SK-N-SH treated with all-trans-retinoic acid at 6 μM for 48 hours (cell line): ENCODE results near the gene ZGPAT.

Source experiments
- BACH2 ChIP-seq: fragments of 250-450 bp; sonication (Bioruptor Pico); IDR thresholded peaks from 2 replicates; pipeline ENCODE4 v1.9.0; 2021; ENCODE audit warnings: mild to moderate bottlenecking, borderline replicate concordance
- ESRRG ChIP-seq: fragments of 250-450 bp; sonication (Bioruptor Pico); IDR thresholded peaks from 2 replicates; pipeline ENCODE4 v1.6.1; 2021; ENCODE audit warnings: mild to moderate bottlenecking
- GLIS3 ChIP-seq: fragments of 250-450 bp; sonication (Bioruptor Pico); IDR thresholded peaks from 2 replicates; pipeline ENCODE4 v1.5.0; 2020; ENCODE audit warnings: mild to moderate bottlenecking, moderate library complexity
- ISL1 ChIP-seq: fragments of 250-450 bp; sonication (Bioruptor Pico); IDR thresholded peaks from 2 replicates; pipeline ENCODE4 v2.1.2; 2022; ENCODE audit warnings: mild to moderate bottlenecking, moderate library complexity
- TCF4 ChIP-seq: fragments of 250-450 bp; sonication (Bioruptor Pico); IDR thresholded peaks from 2 replicates; pipeline ENCODE4 v1.8.0; 2021; ENCODE audit warnings: mild to moderate bottlenecking, moderate library complexity, borderline replicate concordance
- TOX ChIP-seq: fragments of 250-450 bp; sonication (Bioruptor Pico); IDR thresholded peaks from 2 replicates; pipeline ENCODE4 v1.8.0; 2021; ENCODE audit warnings: mild to moderate bottlenecking, moderate library complexity, borderline replicate concordance
- TF ChIP-seq, protein P1 (sequence below): fragments of 250-450 bp; sonication (Bioruptor Pico); IDR thresholded peaks from 2 replicates; pipeline ENCODE4 v1.5.1; 2021; ENCODE audit warnings: mild to moderate bottlenecking, moderate library complexity
- TF ChIP-seq, protein P2 (sequence below): fragments of 250-450 bp; sonication (Bioruptor Pico); IDR thresholded peaks from 2 replicates; pipeline ENCODE4 v1.8.0; 2020; ENCODE audit warnings: mild to moderate bottlenecking, moderate library complexity, borderline replicate concordance
- TF ChIP-seq, protein P3 (sequence below): fragments of 250-450 bp; sonication (Bioruptor Pico); IDR thresholded peaks from 2 replicates; pipeline ENCODE4 v1.5.1; 2020; ENCODE audit warnings: low read depth, mild to moderate bottlenecking, moderate library complexity
- TF ChIP-seq, protein P4 (sequence below): fragments of 250-450 bp; sonication (Bioruptor Pico); IDR thresholded peaks from 2 replicates; pipeline ENCODE4 v1.5.0; 2020; ENCODE audit warnings: mild to moderate bottlenecking, moderate library complexity

DNA sequence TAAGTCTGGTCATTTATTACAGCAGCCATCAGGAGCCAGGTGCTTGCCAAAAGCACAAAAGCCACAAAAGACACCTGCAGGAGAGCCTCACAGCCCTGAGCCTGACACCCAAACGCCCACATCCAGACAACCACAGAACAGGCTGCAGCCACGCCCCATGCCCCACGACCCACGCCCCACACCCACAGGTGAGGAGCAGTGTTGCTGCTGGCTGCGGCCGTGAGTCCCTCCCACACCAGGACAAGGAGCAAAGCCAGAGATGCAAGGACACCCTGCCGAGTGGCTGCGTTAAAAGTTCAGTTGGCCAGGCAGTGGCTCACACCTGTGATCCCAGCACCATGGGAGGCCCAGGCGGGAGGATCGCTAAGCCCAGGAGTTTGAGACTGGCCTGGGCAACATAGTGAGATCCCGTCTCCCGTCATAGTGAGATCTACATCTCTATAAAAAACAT lies 74.7 kb downstream of the ZGPAT start:
- TF ChIP-seq, protein P1, sequence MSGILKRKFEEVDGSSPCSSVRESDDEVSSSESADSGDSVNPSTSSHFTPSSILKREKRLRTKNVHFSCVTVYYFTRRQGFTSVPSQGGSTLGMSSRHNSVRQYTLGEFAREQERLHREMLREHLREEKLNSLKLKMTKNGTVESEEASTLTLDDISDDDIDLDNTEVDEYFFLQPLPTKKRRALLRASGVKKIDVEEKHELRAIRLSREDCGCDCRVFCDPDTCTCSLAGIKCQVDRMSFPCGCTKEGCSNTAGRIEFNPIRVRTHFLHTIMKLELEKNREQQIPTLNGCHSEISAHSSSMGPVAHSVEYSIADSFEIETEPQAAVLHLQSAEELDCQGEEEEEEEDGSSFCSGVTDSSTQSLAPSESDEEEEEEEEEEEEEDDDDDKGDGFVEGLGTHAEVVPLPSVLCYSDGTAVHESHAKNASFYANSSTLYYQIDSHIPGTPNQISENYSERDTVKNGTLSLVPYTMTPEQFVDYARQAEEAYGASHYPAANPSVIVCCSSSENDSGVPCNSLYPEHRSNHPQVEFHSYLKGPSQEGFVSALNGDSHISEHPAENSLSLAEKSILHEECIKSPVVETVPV (CRISPR knock-in tag), result no peak
- TF ChIP-seq BACH2 (no peak), ISL1 (CRISPR knock-in tag) (no peak), ESRRG (CRISPR knock-in tag) (no peak), GLIS3 (CRISPR knock-in tag) (no peak), TOX (CRISPR knock-in tag) (no peak), TCF4 (CRISPR knock-in tag) (no peak)
- TF ChIP-seq, protein P2, sequence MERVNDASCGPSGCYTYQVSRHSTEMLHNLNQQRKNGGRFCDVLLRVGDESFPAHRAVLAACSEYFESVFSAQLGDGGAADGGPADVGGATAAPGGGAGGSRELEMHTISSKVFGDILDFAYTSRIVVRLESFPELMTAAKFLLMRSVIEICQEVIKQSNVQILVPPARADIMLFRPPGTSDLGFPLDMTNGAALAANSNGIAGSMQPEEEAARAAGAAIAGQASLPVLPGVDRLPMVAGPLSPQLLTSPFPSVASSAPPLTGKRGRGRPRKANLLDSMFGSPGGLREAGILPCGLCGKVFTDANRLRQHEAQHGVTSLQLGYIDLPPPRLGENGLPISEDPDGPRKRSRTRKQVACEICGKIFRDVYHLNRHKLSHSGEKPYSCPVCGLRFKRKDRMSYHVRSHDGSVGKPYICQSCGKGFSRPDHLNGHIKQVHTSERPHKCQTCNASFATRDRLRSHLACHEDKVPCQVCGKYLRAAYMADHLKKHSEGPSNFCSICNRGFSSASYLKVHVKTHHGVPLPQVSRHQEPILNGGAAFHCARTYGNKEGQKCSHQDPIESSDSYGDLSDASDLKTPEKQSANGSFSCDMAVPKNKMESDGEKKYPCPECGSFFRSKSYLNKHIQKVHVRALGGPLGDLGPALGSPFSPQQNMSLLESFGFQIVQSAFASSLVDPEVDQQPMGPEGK (CRISPR knock-in tag), result no peak
- TF ChIP-seq, protein P3, sequence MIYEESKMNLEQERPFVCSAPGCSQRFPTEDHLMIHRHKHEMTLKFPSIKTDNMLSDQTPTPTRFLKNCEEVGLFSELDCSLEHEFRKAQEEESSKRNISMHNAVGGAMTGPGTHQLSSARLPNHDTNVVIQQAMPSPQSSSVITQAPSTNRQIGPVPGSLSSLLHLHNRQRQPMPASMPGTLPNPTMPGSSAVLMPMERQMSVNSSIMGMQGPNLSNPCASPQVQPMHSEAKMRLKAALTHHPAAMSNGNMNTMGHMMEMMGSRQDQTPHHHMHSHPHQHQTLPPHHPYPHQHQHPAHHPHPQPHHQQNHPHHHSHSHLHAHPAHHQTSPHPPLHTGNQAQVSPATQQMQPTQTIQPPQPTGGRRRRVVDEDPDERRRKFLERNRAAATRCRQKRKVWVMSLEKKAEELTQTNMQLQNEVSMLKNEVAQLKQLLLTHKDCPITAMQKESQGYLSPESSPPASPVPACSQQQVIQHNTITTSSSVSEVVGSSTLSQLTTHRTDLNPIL (CRISPR knock-in tag), result no peak
- TF ChIP-seq, protein P4, sequence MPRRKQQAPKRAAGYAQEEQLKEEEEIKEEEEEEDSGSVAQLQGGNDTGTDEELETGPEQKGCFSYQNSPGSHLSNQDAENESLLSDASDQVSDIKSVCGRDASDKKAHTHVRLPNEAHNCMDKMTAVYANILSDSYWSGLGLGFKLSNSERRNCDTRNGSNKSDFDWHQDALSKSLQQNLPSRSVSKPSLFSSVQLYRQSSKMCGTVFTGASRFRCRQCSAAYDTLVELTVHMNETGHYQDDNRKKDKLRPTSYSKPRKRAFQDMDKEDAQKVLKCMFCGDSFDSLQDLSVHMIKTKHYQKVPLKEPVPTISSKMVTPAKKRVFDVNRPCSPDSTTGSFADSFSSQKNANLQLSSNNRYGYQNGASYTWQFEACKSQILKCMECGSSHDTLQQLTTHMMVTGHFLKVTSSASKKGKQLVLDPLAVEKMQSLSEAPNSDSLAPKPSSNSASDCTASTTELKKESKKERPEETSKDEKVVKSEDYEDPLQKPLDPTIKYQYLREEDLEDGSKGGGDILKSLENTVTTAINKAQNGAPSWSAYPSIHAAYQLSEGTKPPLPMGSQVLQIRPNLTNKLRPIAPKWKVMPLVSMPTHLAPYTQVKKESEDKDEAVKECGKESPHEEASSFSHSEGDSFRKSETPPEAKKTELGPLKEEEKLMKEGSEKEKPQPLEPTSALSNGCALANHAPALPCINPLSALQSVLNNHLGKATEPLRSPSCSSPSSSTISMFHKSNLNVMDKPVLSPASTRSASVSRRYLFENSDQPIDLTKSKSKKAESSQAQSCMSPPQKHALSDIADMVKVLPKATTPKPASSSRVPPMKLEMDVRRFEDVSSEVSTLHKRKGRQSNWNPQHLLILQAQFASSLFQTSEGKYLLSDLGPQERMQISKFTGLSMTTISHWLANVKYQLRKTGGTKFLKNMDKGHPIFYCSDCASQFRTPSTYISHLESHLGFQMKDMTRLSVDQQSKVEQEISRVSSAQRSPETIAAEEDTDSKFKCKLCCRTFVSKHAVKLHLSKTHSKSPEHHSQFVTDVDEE (CRISPR knock-in tag), result no peak
